SK-N-SH (cell line): ENCODE measurements around the gene MUC13. TPM values are rescaled to one million over a fixed set of nuclear protein-coding genes. Genes with fewer than 3 reads are reported as not detected.
A peak's percentile ranks its signal among the peaks of the same experiment; 100 is the strongest.

Experiments
- CTCF ChIA-PET: fragments of 300-600, 350-600 bp; formaldehyde crosslinking; extraction: SDS; loops from one replicate; lab custom pipeline; 2021; lab: Yijun Ruan, JAX
- POLR2A ChIA-PET: fragments of 350-600 bp; sonication (Branson Sonifier 250); formaldehyde crosslinking; extraction: SDS; loops from one replicate; lab custom pipeline; 2020; ENCODE audit warnings: antibody characterized with exemption, inconsistent platforms; lab: Yijun Ruan, JAX
- DNase-seq: peaks from one replicate; pipeline ENCODE4 v3.0.0; 2012
- H2AFZ ChIP-seq: fragments of 200-600 bp; sonication (generic); 2 replicates; pipeline ENCODE4 v1.8.1; 2016; ENCODE audit warnings: antibody characterized with exemption, mild to moderate bottlenecking, low read depth
- H3F3A ChIP-seq: fragments of 200-600 bp; sonication (generic); replicated peaks from 2 replicates; pipeline ENCODE3; 2016; ENCODE audit warnings: antibody characterized with exemption, mild to moderate bottlenecking; ENCODE audit not compliant: insufficient read depth
- H3K27ac ChIP-seq, 2 experiments: fragments of 200-500 bp in 1 of 2; fragments of 200-600 bp in 1 of 2; sonication (Bioruptor generic) in 1 of 2; sonication (generic), shearing (Covaris generic) in 1 of 2; 2 replicates each; pipeline versions ENCODE4 v1.5.1 to v1.6.1; 2014 to 2016; ENCODE audit warnings: low read depth in 2 of 2, inconsistent platforms in 1 of 2, low read length in 1 of 2, mild to moderate bottlenecking in 1 of 2, mixed read lengths in 1 of 2
- H3K27me3 ChIP-seq: fragments of 200-600 bp; sonication (generic), shearing (Covaris generic); 2 replicates; pipeline ENCODE4 v1.6.1; 2016; ENCODE audit warnings: mixed run types; ENCODE audit not compliant: insufficient read depth
- H3K36me3 ChIP-seq, 2 experiments: fragments of 200-500 bp in 1 of 2; fragments of 200-600 bp in 1 of 2; sonication (Bioruptor generic) in 1 of 2; sonication (generic) in 1 of 2; replicated peaks in 1 of 2; 2 replicates each; pipeline versions ENCODE3 to v1.5.1; 2014 to 2016; ENCODE audit warnings: low read length in 1 of 2, mild to moderate bottlenecking in 1 of 2; ENCODE audit not compliant: insufficient read depth in 2 of 2, control insufficient read depth in 1 of 2
- H3K4me1 ChIP-seq, 2 experiments: fragments of 200-500 bp in 1 of 2; fragments of 200-600 bp in 1 of 2; sonication (Bioruptor generic) in 1 of 2; sonication (generic), shearing (Covaris generic) in 1 of 2; 2 replicates each; pipeline versions ENCODE4 v1.5.1 to v1.6.1; 2014 to 2016; ENCODE audit warnings: low read depth in 1 of 2, low read length in 1 of 2, mixed run types in 1 of 2; ENCODE audit not compliant: insufficient read depth in 2 of 2, control insufficient read depth in 1 of 2
- H3K4me2 ChIP-seq: fragments of 200-600 bp; sonication (generic), shearing (Covaris generic); 2 replicates; pipeline ENCODE4 v1.6.1; 2017; ENCODE audit warnings: mixed run types
- H3K4me3 ChIP-seq, 2 experiments: fragments of 200-500 bp in 1 of 2; fragments of 200-600 bp in 1 of 2; sonication (Bioruptor generic) in 1 of 2; sonication (generic), shearing (Covaris generic) in 1 of 2; 2 replicates each; pipeline versions ENCODE4 v1.5.1 to v1.8.1; 2014 to 2016; ENCODE audit warnings: low read depth in 2 of 2, inconsistent platforms in 1 of 2, low read length in 1 of 2, mild to moderate bottlenecking in 1 of 2, mixed read lengths in 1 of 2, moderate library complexity in 1 of 2
- H3K79me2 ChIP-seq: fragments of 200-600 bp; sonication (generic); 2 replicates; pipeline ENCODE4 v1.8.1; 2017; ENCODE audit warnings: mild to moderate bottlenecking; ENCODE audit not compliant: insufficient read depth
- H3K9ac ChIP-seq: fragments of 200-600 bp; sonication (generic); 2 replicates; pipeline ENCODE4 v1.6.1; 2017; ENCODE audit warnings: mixed run types
- H3K9me2 ChIP-seq: fragments of 200-600 bp; sonication (generic); 2 replicates; pipeline ENCODE4 v1.6.1; 2017; ENCODE audit warnings: mixed run types
- H3K9me3 ChIP-seq: fragments of 200-600 bp; sonication (generic); 2 replicates; pipeline ENCODE4 v1.6.1; 2017; ENCODE audit warnings: mixed run types, mild to moderate bottlenecking, moderate library complexity
- H4K20me1 ChIP-seq: fragments of 200-600 bp; sonication (generic); 2 replicates; pipeline ENCODE4 v1.6.1; 2017; ENCODE audit warnings: mild to moderate bottlenecking, mixed run types; ENCODE audit not compliant: insufficient read depth
- EP300 ChIP-seq, 2 experiments: IDR thresholded peaks; 2 replicates each; pipeline versions ENCODE4 v1.4.0 to v1.6.1; 2012; ENCODE audit warnings: borderline replicate concordance in 1 of 2, low read depth in 1 of 2, low read length in 1 of 2
- EZH2phosphoT487 ChIP-seq: fragments of 200-600 bp; sonication (generic); IDR thresholded peaks from 2 replicates; pipeline ENCODE4 v1.6.1; 2017; ENCODE audit warnings: low read depth, mixed run types, mild to moderate bottlenecking, antibody characterized with exemption, moderate library complexity, borderline replicate concordance
- GABPA ChIP-seq: IDR thresholded peaks from 2 replicates; pipeline ENCODE4 v1.4.0; 2012; ENCODE audit warnings: low read depth, mild to moderate bottlenecking
- GATA2 ChIP-seq: sonication (generic); formaldehyde crosslinking; IDR thresholded peaks from 2 replicates; pipeline ENCODE4 v1.5.0; 2020; ENCODE audit warnings: mild to moderate bottlenecking, missing genetic modification reagents
- RCOR1 ChIP-seq: fragments of 150-350 bp; IDR thresholded peaks from 2 replicates; pipeline ENCODE4 v1.6.1; 2017; ENCODE audit warnings: antibody characterized with exemption, low read length
- RFX5 ChIP-seq: IDR thresholded peaks from 2 replicates; pipeline ENCODE4 v1.6.1; 2012; ENCODE audit warnings: mild to moderate bottlenecking, improper control_type of control experiment, low read length
- SIN3A ChIP-seq: IDR thresholded peaks from 2 replicates; pipeline ENCODE4 v1.6.1; 2012; ENCODE audit warnings: low read depth, mild to moderate bottlenecking, low read length, moderate library complexity, borderline replicate concordance
- TEAD4 ChIP-seq: IDR thresholded peaks from 2 replicates; pipeline ENCODE4 v1.4.0; 2012; ENCODE audit warnings: mild to moderate bottlenecking, borderline replicate concordance; ENCODE audit not compliant: insufficient read depth
- YY1 ChIP-seq: IDR thresholded peaks from 2 replicates; pipeline ENCODE4 v1.4.0; 2012; ENCODE audit warnings: low read depth, mild to moderate bottlenecking
- WGBS: methylation state at CpG from one replicate; pipeline ENCODE4 v1.1.6; 2017; ENCODE audit warnings: low lambda C conversion rate; 5-methylcytosine and 5-hydroxymethylcytosine counted together
- polyA plus RNA-seq, 3 experiments: library from polyadenylated mRNA; depleted of rRNA; stranded (reverse); fragments of >200 nt; gene quantifications; 2 replicates each; pipeline ENCODE4 v1.2.3, GENCODE V29; 2012
- TF ChIP-seq, protein P1 (sequence below): fragments of 200-600 bp; sonication (generic); IDR thresholded peaks from 2 replicates; pipeline ENCODE4 v1.6.1; 2017; ENCODE audit warnings: antibody characterized with exemption, mild to moderate bottlenecking, moderate library complexity
- TF ChIP-seq, protein P2 (sequence below): fragments of 150-350 bp; IDR thresholded peaks from 2 replicates; pipeline ENCODE4 v1.6.1; 2016; ENCODE audit warnings: mild to moderate bottlenecking, low read depth, low read length
- TF ChIP-seq, protein P3 (sequence below): IDR thresholded peaks from 2 replicates; pipeline ENCODE4; 2012
- TF ChIP-seq, protein P4 (sequence below): fragments of 150-350 bp; IDR thresholded peaks from 2 replicates; pipeline ENCODE4 v1.6.1; 2017; ENCODE audit warnings: antibody characterized with exemption, low read length, low read depth, borderline replicate concordance

The MUC13 gene
- polyA plus RNA-seq, 1 of the 3 experiments (the other 2 are of a cell fraction): not detected

DNA sequence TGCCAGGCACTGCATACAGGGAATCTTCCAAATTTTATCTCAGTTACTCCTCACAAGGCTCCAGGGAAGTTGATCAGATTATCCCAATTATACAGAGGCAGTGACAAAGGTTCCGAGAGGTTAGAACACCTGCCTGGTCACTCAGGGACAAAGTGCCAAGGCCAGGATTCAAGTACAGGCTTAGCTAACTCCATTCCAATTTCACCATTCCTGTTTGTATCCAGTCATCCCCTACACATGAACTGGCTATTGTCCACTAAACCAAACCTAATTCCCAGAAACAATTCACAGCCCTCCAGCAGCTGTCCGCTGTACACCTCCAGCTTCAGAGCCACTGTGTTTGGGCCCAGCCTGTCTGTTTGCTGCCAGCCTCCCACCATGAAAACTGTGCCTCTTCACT, 16.0 kb downstream of the MUC13 start:
- no peak overlapping the region for H3K4me2 ChIP-seq
- no peak overlapping the region for H2AFZ ChIP-seq
- H3K9me3 ChIP-seq: no peaks in the 10 kb centered on the region
- no peaks in the 10 kb centered on the region for H4K20me1 ChIP-seq
- CTCF ChIA-PET: interaction anchor here (0.6 to 2.8 kb wide), 6 partner anchors 9 to 665 kb away, joined by 3 to 16 read pairs (median 6); no protein-coding TSS in a partner anchor
- TF ChIP-seq GABPA (no peak), EZH2phosphoT487 (no peak), YY1 (no peak), TEAD4 (no peak)
- H3K27me3 ChIP-seq: no peaks in the 10 kb centered on the region
- no peak for DNase-seq
- H3K27ac ChIP-seq: no peak overlapping the region; a peak in 1 of 4 replicates
- H3K9ac ChIP-seq: no peak overlapping the region
- H3K79me2 ChIP-seq: no peaks in the 10 kb centered on the region
- WGBS: 92% methylated on average over 2 of the region's 2 CpGs
- H3K4me1 ChIP-seq: peaks cover 0 to 37% of the 10 kb centered on the region in 2 experiments; a peak in 1 of 4 replicates
- POLR2A ChIA-PET: no interaction called here
- H3K36me3 ChIP-seq: no peaks in the 10 kb centered on the region
- no peak overlapping the region for H3K4me3 ChIP-seq
- no peaks in the 10 kb centered on the region for H3K9me2 ChIP-seq
- H3F3A ChIP-seq: no peaks in the 10 kb centered on the region

DNA sequence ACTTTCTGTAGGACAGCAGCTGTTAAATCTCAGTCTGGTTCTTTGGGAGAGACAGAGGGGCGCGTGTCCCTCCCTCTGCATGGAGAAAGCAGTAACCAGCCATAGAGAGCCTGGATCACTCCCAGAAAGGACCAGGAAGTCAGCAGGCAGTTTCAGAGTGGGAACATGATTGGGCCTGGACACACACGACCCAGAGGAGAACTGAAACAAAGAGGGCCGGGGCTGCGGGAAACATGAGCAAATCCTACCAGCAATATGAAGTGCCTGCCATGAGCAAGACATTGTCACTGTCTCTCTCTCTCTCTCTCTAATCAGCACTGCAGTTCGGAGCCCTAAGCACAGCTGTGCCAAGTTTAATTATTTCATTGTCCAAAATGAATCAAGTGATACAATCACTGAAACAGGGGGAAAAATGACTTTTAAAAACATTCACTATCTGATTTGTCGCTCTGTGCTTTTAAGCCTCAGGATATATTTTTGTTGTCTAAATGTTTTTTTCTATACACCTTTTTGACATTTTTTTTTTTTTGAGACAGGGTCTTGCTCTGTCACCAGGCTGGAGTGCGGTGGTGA, 17.6 kb downstream of the MUC13 start:
- H3K4me3 ChIP-seq: no peak overlapping the region
- H3K79me2 ChIP-seq: no peaks in the 10 kb centered on the region
- no peak overlapping the region for H2AFZ ChIP-seq
- H3K9me2 ChIP-seq: no peaks in the 10 kb centered on the region
- no peak overlapping the region for H3K9ac ChIP-seq
- no peaks in the 10 kb centered on the region for H3K27me3 ChIP-seq
- H3K4me1 ChIP-seq: peaks cover 0 to 37% of the 10 kb centered on the region in 2 experiments; a peak in 1 of 4 replicates
- DNase-seq: peak; percentile 51
- no peaks in the 10 kb centered on the region for H4K20me1 ChIP-seq
- TF ChIP-seq EP300 (IDR thresholded peaks at IDR 0.05; ENCODE audit: borderline replicate concordance in 1 of 2, low read depth in 1 of 2, low read length in 1 of 2): peak in 1 of 2 experiments; percentile 50; a peak in 1 of 4 replicates
- TF ChIP-seq, protein P1, sequence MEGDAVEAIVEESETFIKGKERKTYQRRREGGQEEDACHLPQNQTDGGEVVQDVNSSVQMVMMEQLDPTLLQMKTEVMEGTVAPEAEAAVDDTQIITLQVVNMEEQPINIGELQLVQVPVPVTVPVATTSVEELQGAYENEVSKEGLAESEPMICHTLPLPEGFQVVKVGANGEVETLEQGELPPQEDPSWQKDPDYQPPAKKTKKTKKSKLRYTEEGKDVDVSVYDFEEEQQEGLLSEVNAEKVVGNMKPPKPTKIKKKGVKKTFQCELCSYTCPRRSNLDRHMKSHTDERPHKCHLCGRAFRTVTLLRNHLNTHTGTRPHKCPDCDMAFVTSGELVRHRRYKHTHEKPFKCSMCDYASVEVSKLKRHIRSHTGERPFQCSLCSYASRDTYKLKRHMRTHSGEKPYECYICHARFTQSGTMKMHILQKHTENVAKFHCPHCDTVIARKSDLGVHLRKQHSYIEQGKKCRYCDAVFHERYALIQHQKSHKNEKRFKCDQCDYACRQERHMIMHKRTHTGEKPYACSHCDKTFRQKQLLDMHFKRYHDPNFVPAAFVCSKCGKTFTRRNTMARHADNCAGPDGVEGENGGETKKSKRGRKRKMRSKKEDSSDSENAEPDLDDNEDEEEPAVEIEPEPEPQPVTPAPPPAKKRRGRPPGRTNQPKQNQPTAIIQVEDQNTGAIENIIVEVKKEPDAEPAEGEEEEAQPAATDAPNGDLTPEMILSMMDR: no peak
- peak; percentile 68 for TF ChIP-seq GATA2
- TF ChIP-seq, all 33 proteins: peak for 2
- Histone ChIP-seq H3K4me2 (no peak overlapping the region), H3K36me3 (no peaks in the 10 kb centered on the region), H3K9me3 (no peaks in the 10 kb centered on the region), H3F3A (no peaks in the 10 kb centered on the region), H3K27ac (peak overlapping the region in 1 of 2 experiments; percentile 56; a peak in 2 of 4 replicates)
- CTCF ChIA-PET: interaction anchor here (1.0 to 2.8 kb wide), 5 partner anchors 11 to 352 kb away, joined by 3 to 16 read pairs (median 11); no protein-coding TSS in a partner anchor
- WGBS: 75% methylated on average over 8 of the region's 8 CpGs
- POLR2A ChIA-PET: no interaction called here

DNA sequence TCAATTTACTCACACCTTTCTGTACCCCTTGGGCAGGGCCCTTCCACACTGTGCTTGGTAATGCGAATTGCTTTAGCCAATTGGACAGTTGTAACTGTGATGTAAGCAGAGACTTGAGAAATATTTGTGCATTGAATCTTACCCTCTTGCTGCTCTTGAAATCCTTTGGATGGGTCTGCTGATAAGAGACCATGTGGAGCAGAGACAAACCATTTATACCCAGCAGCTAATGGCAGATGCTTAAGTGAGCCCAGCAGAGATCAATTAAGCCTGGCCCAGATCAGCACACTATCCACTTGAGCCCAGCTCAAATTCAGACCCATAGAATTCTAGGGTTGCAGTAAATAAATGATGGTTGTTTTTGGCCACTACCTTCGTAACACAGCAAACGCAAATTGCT, 19.3 kb downstream of the MUC13 start:
- H3K27ac ChIP-seq: peak overlapping the region in 1 of 2 experiments; percentile 20; a peak in 1 of 4 replicates
- ChIA-PET CTCF (interaction anchor here (0.7 to 2.8 kb wide), 4 partner anchors 13 to 671 kb away, joined by 3 to 13 read pairs (median 4); no protein-coding TSS in a partner anchor), POLR2A (interaction anchor here (0.5 kb wide), 1 partner anchor 79 kb away, joined by 7 read pairs; no protein-coding TSS in a partner anchor)
- no peaks in the 10 kb centered on the region for H3K27me3 ChIP-seq
- H2AFZ ChIP-seq: no peak overlapping the region
- no peak overlapping the region for H3K9ac ChIP-seq
- no peaks in the 10 kb centered on the region for H4K20me1 ChIP-seq
- no peaks in the 10 kb centered on the region for H3K79me2 ChIP-seq
- H3K4me1 ChIP-seq: peaks cover 0 to 35% of the 10 kb centered on the region in 2 experiments; a peak in 1 of 4 replicates
- no peaks in the 10 kb centered on the region for H3F3A ChIP-seq
- WGBS: 89% methylated on average over 3 of the region's 3 CpGs
- no peak overlapping the region for H3K4me3 ChIP-seq
- H3K36me3 ChIP-seq: no peaks in the 10 kb centered on the region
- no peaks in the 10 kb centered on the region for H3K9me2 ChIP-seq
- DNase-seq: peak; percentile 42
- no peaks in the 10 kb centered on the region for H3K9me3 ChIP-seq
- TF ChIP-seq EZH2phosphoT487 (no peak), RFX5 (no peak), GATA2 (peak; percentile 53; the same call in 1 of the 2 replicates), YY1 (no peak), SIN3A (no peak), RCOR1 (peak; percentile 68; the same call in 1 of the 2 replicates)
- TF ChIP-seq, protein P2, sequence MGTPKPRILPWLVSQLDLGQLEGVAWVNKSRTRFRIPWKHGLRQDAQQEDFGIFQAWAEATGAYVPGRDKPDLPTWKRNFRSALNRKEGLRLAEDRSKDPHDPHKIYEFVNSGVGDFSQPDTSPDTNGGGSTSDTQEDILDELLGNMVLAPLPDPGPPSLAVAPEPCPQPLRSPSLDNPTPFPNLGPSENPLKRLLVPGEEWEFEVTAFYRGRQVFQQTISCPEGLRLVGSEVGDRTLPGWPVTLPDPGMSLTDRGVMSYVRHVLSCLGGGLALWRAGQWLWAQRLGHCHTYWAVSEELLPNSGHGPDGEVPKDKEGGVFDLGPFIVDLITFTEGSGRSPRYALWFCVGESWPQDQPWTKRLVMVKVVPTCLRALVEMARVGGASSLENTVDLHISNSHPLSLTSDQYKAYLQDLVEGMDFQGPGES: no peak
- TF ChIP-seq, protein P3, sequence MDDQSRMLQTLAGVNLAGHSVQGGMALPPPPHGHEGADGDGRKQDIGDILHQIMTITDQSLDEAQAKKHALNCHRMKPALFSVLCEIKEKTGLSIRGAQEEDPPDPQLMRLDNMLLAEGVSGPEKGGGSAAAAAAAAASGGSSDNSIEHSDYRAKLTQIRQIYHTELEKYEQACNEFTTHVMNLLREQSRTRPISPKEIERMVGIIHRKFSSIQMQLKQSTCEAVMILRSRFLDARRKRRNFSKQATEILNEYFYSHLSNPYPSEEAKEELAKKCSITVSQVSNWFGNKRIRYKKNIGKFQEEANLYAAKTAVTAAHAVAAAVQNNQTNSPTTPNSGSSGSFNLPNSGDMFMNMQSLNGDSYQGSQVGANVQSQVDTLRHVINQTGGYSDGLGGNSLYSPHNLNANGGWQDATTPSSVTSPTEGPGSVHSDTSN: no peak
- TF ChIP-seq, protein P4, sequence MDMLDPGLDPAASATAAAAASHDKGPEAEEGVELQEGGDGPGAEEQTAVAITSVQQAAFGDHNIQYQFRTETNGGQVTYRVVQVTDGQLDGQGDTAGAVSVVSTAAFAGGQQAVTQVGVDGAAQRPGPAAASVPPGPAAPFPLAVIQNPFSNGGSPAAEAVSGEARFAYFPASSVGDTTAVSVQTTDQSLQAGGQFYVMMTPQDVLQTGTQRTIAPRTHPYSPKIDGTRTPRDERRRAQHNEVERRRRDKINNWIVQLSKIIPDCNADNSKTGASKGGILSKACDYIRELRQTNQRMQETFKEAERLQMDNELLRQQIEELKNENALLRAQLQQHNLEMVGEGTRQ: no peak
- no peak overlapping the region for H3K4me2 ChIP-seq
